Measurements from ENCODE around the gene NDUFV1.

GRCh38 chr11:67630228-67630942 is 23.6 kb downstream of the NDUFV1 start:
- TF ChIP-seq, protein P1, sequence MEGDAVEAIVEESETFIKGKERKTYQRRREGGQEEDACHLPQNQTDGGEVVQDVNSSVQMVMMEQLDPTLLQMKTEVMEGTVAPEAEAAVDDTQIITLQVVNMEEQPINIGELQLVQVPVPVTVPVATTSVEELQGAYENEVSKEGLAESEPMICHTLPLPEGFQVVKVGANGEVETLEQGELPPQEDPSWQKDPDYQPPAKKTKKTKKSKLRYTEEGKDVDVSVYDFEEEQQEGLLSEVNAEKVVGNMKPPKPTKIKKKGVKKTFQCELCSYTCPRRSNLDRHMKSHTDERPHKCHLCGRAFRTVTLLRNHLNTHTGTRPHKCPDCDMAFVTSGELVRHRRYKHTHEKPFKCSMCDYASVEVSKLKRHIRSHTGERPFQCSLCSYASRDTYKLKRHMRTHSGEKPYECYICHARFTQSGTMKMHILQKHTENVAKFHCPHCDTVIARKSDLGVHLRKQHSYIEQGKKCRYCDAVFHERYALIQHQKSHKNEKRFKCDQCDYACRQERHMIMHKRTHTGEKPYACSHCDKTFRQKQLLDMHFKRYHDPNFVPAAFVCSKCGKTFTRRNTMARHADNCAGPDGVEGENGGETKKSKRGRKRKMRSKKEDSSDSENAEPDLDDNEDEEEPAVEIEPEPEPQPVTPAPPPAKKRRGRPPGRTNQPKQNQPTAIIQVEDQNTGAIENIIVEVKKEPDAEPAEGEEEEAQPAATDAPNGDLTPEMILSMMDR (conservative IDR thresholded peaks at IDR 0.05; ENCODE audit: low read depth, low read length) = peak; percentile 67
- peak; percentile 75; the same call in 1 of the 2 replicates for TF ChIP-seq MAZ (IDR thresholded peaks at IDR 0.05; ENCODE audit: borderline replicate concordance, low read depth, low read length)
- no peak for TF ChIP-seq CEBPB (IDR thresholded peaks at IDR 0.05; ENCODE audit: low read depth, low read length)
